H9 (cell line): ENCODE results near the gene OVOL2. TPM values are rescaled to one million over a fixed set of nuclear protein-coding genes. Genes with fewer than 3 reads are reported as not detected.
A peak's percentile ranks its signal among the peaks of the same experiment; 100 is the strongest.

Source experiments
- DNase-seq: peaks from one replicate; pipeline ENCODE4 v3.0.0-alpha.2; 2017
- H2AFZ ChIP-seq: one replicate; pipeline ENCODE4 v1.6.1; 2013; ENCODE audit warnings: mild to moderate bottlenecking, low read length, control low read depth, moderate library complexity
- H2AK5ac ChIP-seq: 2 replicates; pipeline ENCODE4 v1.6.1; 2013; ENCODE audit warnings: low read length, control low read depth, mixed read lengths; ENCODE audit not compliant: insufficient read length
- H2BK120ac ChIP-seq: one replicate; pipeline ENCODE4 v1.6.1; 2013; ENCODE audit warnings: low read depth, mild to moderate bottlenecking, low read length, control low read depth, inconsistent platforms; ENCODE audit not compliant: poor library complexity, severe bottlenecking
- H2BK12ac ChIP-seq: 2 replicates; pipeline ENCODE4 v1.6.1; 2013; ENCODE audit warnings: low read length, control low read depth, mixed read lengths, low read depth; ENCODE audit not compliant: insufficient read length
- H2BK15ac ChIP-seq: 2 replicates; pipeline ENCODE4 v1.6.1; 2013; ENCODE audit warnings: low read depth, low read length, control low read depth
- H2BK20ac ChIP-seq: one replicate; pipeline ENCODE4 v1.6.1; 2013; ENCODE audit warnings: low read depth, mild to moderate bottlenecking, low read length, control low read depth, inconsistent platforms; ENCODE audit not compliant: poor library complexity, severe bottlenecking
- H2BK5ac ChIP-seq: 2 replicates; pipeline ENCODE4 v1.6.1; 2013; ENCODE audit warnings: low read length, control low read depth, mixed read lengths; ENCODE audit not compliant: insufficient read length
- H3K14ac ChIP-seq: 2 replicates; pipeline ENCODE4 v1.6.1; 2013; ENCODE audit warnings: low read length, control low read depth; ENCODE audit not compliant: insufficient read depth
- H3K18ac ChIP-seq: 2 replicates; pipeline ENCODE4 v1.6.1; 2013; ENCODE audit warnings: low read depth, mild to moderate bottlenecking, mixed read lengths, low read length, control low read depth; ENCODE audit not compliant: insufficient read length
- H3K23ac ChIP-seq: 2 replicates; pipeline ENCODE4 v1.6.1; 2013; ENCODE audit warnings: low read length, control low read depth, mixed read lengths, low read depth; ENCODE audit not compliant: insufficient read length
- H3K23me2 ChIP-seq: 2 replicates; pipeline ENCODE4 v1.6.1; 2013; ENCODE audit warnings: low read depth, mild to moderate bottlenecking, mixed read lengths, low read length, control low read depth; ENCODE audit not compliant: insufficient read length, poor library complexity, severe bottlenecking
- H3K27ac ChIP-seq: 2 replicates; pipeline ENCODE4 v1.5.1; 2013; ENCODE audit warnings: low read length, control low read depth, mixed read lengths, low read depth; ENCODE audit not compliant: insufficient read length
- H3K27me3 ChIP-seq: 2 replicates; pipeline ENCODE4 v1.6.1; 2013; ENCODE audit warnings: low read length, control low read depth, inconsistent platforms; ENCODE audit not compliant: insufficient read depth
- H3K4ac ChIP-seq: 2 replicates; pipeline ENCODE4 v1.6.1; 2013; ENCODE audit warnings: low read depth, mild to moderate bottlenecking, control low read depth, inconsistent platforms, low read length, moderate library complexity
- H3K4me1 ChIP-seq: 2 replicates; pipeline ENCODE4 v1.6.1; 2013; ENCODE audit warnings: low read length, control low read depth, inconsistent platforms; ENCODE audit not compliant: insufficient read depth
- H3K4me2 ChIP-seq: 2 replicates; pipeline ENCODE4 v1.6.1; 2013; ENCODE audit warnings: low read length, control low read depth, mixed read lengths; ENCODE audit not compliant: insufficient read length, insufficient read depth
- H3K56ac ChIP-seq: 2 replicates; pipeline ENCODE4 v1.6.1; 2013; ENCODE audit warnings: low read depth, mild to moderate bottlenecking, mixed read lengths, low read length, control low read depth; ENCODE audit not compliant: insufficient read length
- H3K79me1 ChIP-seq: 2 replicates; pipeline ENCODE4 v1.6.1; 2013; ENCODE audit warnings: low read depth, mild to moderate bottlenecking, moderate library complexity, low read length, control low read depth, inconsistent platforms; ENCODE audit not compliant: insufficient read depth, poor library complexity, severe bottlenecking
- H3K79me2 ChIP-seq: 2 replicates; pipeline ENCODE4 v1.6.1; 2013; ENCODE audit warnings: low read length, control low read depth, inconsistent platforms; ENCODE audit not compliant: insufficient read depth
- H3K9ac ChIP-seq: 2 replicates; pipeline ENCODE4 v1.6.1; 2013; ENCODE audit warnings: low read length, control low read depth, mixed read lengths; ENCODE audit not compliant: insufficient read length; ENCODE audit errors: extremely low read depth
- H3K9me3 ChIP-seq: one replicate; pipeline ENCODE4 v1.6.1; 2013; ENCODE audit warnings: low read depth, low read length, inconsistent platforms; ENCODE audit not compliant: control insufficient read depth
- H3T11ph ChIP-seq: one replicate; pipeline ENCODE4 v1.6.1; 2013; ENCODE audit warnings: mild to moderate bottlenecking, low read length, control low read depth, inconsistent platforms
- H4K20me1 ChIP-seq: one replicate; pipeline ENCODE4 v1.6.1; 2013; ENCODE audit not compliant: control insufficient read depth, insufficient read length, insufficient read depth
- H4K5ac ChIP-seq: 2 replicates; pipeline ENCODE4 v1.6.1; 2013; ENCODE audit warnings: low read depth, mild to moderate bottlenecking, mixed read lengths, low read length, control low read depth; ENCODE audit not compliant: insufficient read length
- H4K8ac ChIP-seq: replicated peaks from 2 replicates; pipeline ENCODE4 v1.6.1; 2013; ENCODE audit warnings: low read length, control low read depth, mixed read lengths, low read depth; ENCODE audit not compliant: insufficient read length
- H4K91ac ChIP-seq: 2 replicates; pipeline ENCODE4 v1.6.1; 2013; ENCODE audit warnings: low read depth, mild to moderate bottlenecking, moderate library complexity, mixed read lengths, low read length, control low read depth; ENCODE audit not compliant: insufficient read length
- H3K27ac Mint-ChIP-seq, 3 experiments: 2 replicates in 2 of 3; 3 replicates in 1 of 3; pipeline ENCODE4 v1.8.0; 2020 to 2021; ENCODE audit warnings: mixed read lengths in 3 of 3, mild to moderate bottlenecking in 1 of 3, moderate library complexity in 1 of 3
- H3K27me3 Mint-ChIP-seq: 2 replicates; pipeline ENCODE4 v1.8.0; 2021; ENCODE audit warnings: low read depth, mild to moderate bottlenecking, moderate library complexity, mixed read lengths
- H3K36me3 Mint-ChIP-seq, 3 experiments: 2 replicates in 2 of 3; 3 replicates in 1 of 3; pipeline ENCODE4 v1.8.0; 2020 to 2021; ENCODE audit warnings: low read depth in 3 of 3, mixed read lengths in 3 of 3; ENCODE audit not compliant: insufficient read depth in 1 of 3
- H3K4me1 Mint-ChIP-seq, 2 experiments: 2 replicates each; pipeline ENCODE4 v1.8.0; 2020; ENCODE audit warnings: mixed read lengths in 2 of 2
- H3K4me3 Mint-ChIP-seq, 2 experiments: 2 replicates in 1 of 2; 3 replicates in 1 of 2; pipeline ENCODE4 v1.8.0; 2020 to 2021; ENCODE audit warnings: mild to moderate bottlenecking in 2 of 2, mixed read lengths in 2 of 2, moderate library complexity in 1 of 2
- H3K9me3 Mint-ChIP-seq, 2 experiments: 2 replicates in 1 of 2; 3 replicates in 1 of 2; pipeline ENCODE4 v1.8.0; 2020; ENCODE audit warnings: mild to moderate bottlenecking in 2 of 2, mixed read lengths in 2 of 2, moderate library complexity in 1 of 2
- WGBS: extraction: QIAGEN DNeasy Blood & Tissue Kit; methylation state at CpG from one replicate; pipeline ENCODE4 v1.1.7; 2013; ENCODE audit warnings: missing lambda C conversion rate, low lambda C conversion rate, mixed read lengths; ENCODE audit not compliant: insufficient read length; ENCODE audit errors: extremely low coverage; 5-methylcytosine and 5-hydroxymethylcytosine counted together
- total RNA-seq: library from RNA; stranded (reverse); gene quantifications from 2 replicates; pipeline ENCODE4 v1.2.1, GENCODE V29; 2021
- TF ChIP-seq, protein P1 (sequence below): fragments of 200-600 bp; sonication (generic); conservative IDR thresholded peaks from 3 replicates; pipeline ENCODE4 v1.8.0; 2021; ENCODE audit warnings: antibody characterized with exemption, mild to moderate bottlenecking

The OVOL2 gene
- total RNA-seq, 1 experiment from 2014 or later, result 5.8 TPM

- H4K20me1 ChIP-seq, result no peaks in the 10 kb centered on the region
- no peak overlapping the region for H4K91ac ChIP-seq
- TF ChIP-seq, protein P1, sequence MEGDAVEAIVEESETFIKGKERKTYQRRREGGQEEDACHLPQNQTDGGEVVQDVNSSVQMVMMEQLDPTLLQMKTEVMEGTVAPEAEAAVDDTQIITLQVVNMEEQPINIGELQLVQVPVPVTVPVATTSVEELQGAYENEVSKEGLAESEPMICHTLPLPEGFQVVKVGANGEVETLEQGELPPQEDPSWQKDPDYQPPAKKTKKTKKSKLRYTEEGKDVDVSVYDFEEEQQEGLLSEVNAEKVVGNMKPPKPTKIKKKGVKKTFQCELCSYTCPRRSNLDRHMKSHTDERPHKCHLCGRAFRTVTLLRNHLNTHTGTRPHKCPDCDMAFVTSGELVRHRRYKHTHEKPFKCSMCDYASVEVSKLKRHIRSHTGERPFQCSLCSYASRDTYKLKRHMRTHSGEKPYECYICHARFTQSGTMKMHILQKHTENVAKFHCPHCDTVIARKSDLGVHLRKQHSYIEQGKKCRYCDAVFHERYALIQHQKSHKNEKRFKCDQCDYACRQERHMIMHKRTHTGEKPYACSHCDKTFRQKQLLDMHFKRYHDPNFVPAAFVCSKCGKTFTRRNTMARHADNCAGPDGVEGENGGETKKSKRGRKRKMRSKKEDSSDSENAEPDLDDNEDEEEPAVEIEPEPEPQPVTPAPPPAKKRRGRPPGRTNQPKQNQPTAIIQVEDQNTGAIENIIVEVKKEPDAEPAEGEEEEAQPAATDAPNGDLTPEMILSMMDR, result no peak
- peak overlapping the region; percentile 33; the same call in 1 of the 2 replicates for H2BK15ac ChIP-seq
- Mint-ChIP-seq H3K4me3 (no peak overlapping the region; a peak in 1 of 5 replicates), H3K27ac (no peak overlapping the region), H3K9me3 (no peaks in the 10 kb centered on the region), H3K36me3 (no peaks in the 10 kb centered on the region), H3K27me3 (no peaks in the 10 kb centered on the region), H3K4me1 (peaks cover 20% of the 10 kb centered on the region in 2 experiments)
- H3K23me2 ChIP-seq, result no peaks in the 10 kb centered on the region
- no peak overlapping the region for H3K4me2 ChIP-seq
- no peaks in the 10 kb centered on the region for H3K27me3 ChIP-seq
- H3K23ac ChIP-seq, result no peak overlapping the region
- no peak overlapping the region for H3K27ac ChIP-seq
- H3K79me1 ChIP-seq, result no peaks in the 10 kb centered on the region
- no peak overlapping the region for H2BK20ac ChIP-seq
- no peak overlapping the region for H3K18ac ChIP-seq
- no CpG with 5 or more reads among the region's 4 CpGs for WGBS
- no peaks in the 10 kb centered on the region for H3K4me1 ChIP-seq
- H3K9ac ChIP-seq, result no peak overlapping the region
- H3K14ac ChIP-seq, result no peak overlapping the region
- DNase-seq, result no peak
- H3K56ac ChIP-seq, result no peak overlapping the region
- H2BK120ac ChIP-seq, result no peak overlapping the region
- no peaks in the 10 kb centered on the region for H3K9me3 ChIP-seq
- H3K4ac ChIP-seq, result no peak overlapping the region
- no peak overlapping the region for H4K5ac ChIP-seq
- H2AK5ac ChIP-seq, result no peak overlapping the region
- no peak overlapping the region for H3T11ph ChIP-seq
- no peak overlapping the region for H4K8ac ChIP-seq
- H2BK5ac ChIP-seq, result no peak overlapping the region
- H2AFZ ChIP-seq, result no peak overlapping the region
- no peaks in the 10 kb centered on the region for H3K79me2 ChIP-seq
- H2BK12ac ChIP-seq, result no peak overlapping the region
These were observed 58.1 kb downstream of the OVOL2 start for GRCh38 chr20:17999566-17999965.
